Mesenteric fat pad (tissue), 1 donor: Measurements from ENCODE around the gene CHEK2. TPM values are rescaled to one million over a fixed set of nuclear protein-coding genes. Genes with fewer than 3 reads are reported as not detected.
A peak's percentile ranks its signal among the peaks of the same experiment; 100 is the strongest.
"Not testable (repeated sequence)": the region's sequence is repeated elsewhere in the genome, so short reads cannot be mapped to it uniquely, and the experiment has no call there.

Source experiments
- DNase-seq: peaks from one replicate; pipeline ENCODE4 v3.0.0-alpha.2; 2020; ENCODE audit warnings: low spot score
- total RNA-seq: library from RNA; stranded (reverse); fragmentation: NEBNext Ultra II Directional; extraction: Animal tissue kit (Norgen Biotek cat#: 25700); gene quantifications from one replicate; pipeline ENCODE4 v1.2.1, GENCODE V29; 2021
- donor health status: DM: yes; HTN: yes; CAD: no.

CHEK2 gene
- total RNA-seq, 1 donor from 2014 or later, result 5.3 TPM

- DNase-seq, result not testable (repeated sequence)
Observed at GRCh38 chr22:28693041-28693760, 48.4 kb downstream of the CHEK2 start.

- DNase-seq, result not testable (repeated sequence)
Observed at GRCh38 chr22:28689796-28690195, 51.8 kb downstream of the CHEK2 start.

GRCh38 chr22:28682966-28683365, 58.7 kb downstream of the CHEK2 start:
- not testable (repeated sequence) for DNase-seq

- not testable (repeated sequence) for DNase-seq
Observed at GRCh38 chr22:28680813-28681490, 60.7 kb downstream of the CHEK2 start.

GRCh38 chr22:28679611-28680287, 61.9 kb downstream of the CHEK2 start, which contains the start of gene TTC28:
Gene TTC28 (minus strand): TSS chr22:28679840. CDS start chr22:28679723, 117 bp downstream.
- peak; percentile 93 for DNase-seq

GRCh38 chr22:28678778-28679610, 62.6 kb downstream of the CHEK2 start:
- DNase-seq, result not testable (repeated sequence)

GRCh38 chr22:28678170-28678569, 63.5 kb downstream of the CHEK2 start:
- DNase-seq, result not testable (repeated sequence)

GRCh38 chr22:28674121-28674563, 67.5 kb downstream of the CHEK2 start:
- DNase-seq, result no peak

- no peak for DNase-seq
Observed at GRCh38 chr22:28670756-28671155, 70.9 kb downstream of the CHEK2 start.

- no peak for DNase-seq
Observed at GRCh38 chr22:28670161-28670560, 71.5 kb downstream of the CHEK2 start.

GRCh38 chr22:28669387-28669786, 72.2 kb downstream of the CHEK2 start:
- DNase-seq, result no peak

- DNase-seq, result not testable (repeated sequence)
Observed at GRCh38 chr22:28663569-28663942, 78.1 kb downstream of the CHEK2 start.

- no peak for DNase-seq
Observed at GRCh38 chr22:28658448-28658847, 83.2 kb downstream of the CHEK2 start.

- no peak for DNase-seq
Observed at GRCh38 chr22:28656181-28656580, 85.4 kb downstream of the CHEK2 start.

- DNase-seq, result no peak
Observed at GRCh38 chr22:28650463-28650862, 91.2 kb downstream of the CHEK2 start.

- no peak for DNase-seq
Observed at GRCh38 chr22:28648792-28649191, 92.8 kb downstream of the CHEK2 start.

- no peak for DNase-seq
Observed at GRCh38 chr22:28647216-28647615, 94.4 kb downstream of the CHEK2 start.

- no peak for DNase-seq
Observed at GRCh38 chr22:28639321-28639720, 102.3 kb downstream of the CHEK2 start.
